ENCODE data around the gene LCN1. TPM values are rescaled to one million over a fixed set of nuclear protein-coding genes. Genes with fewer than 3 reads are reported as not detected.

The LCN1 gene
- total RNA-seq, 1 donor from 2014 or later = 0.60 TPM

- Mint-ChIP-seq H3K27ac (ENCODE audit: unreplicated experiment) (no peak overlapping the region), H3K4me1 (ENCODE audit: low read depth) (no peaks in the 10 kb centered on the region), H3K36me3 (ENCODE audit: low read depth) (peaks cover 4% of the 10 kb centered on the region), H3K27me3 (ENCODE audit: low read depth) (peaks cover 31% of the 10 kb centered on the region), H3K4me3 (ENCODE audit: unreplicated experiment) (no peak overlapping the region), H3K9me3 (ENCODE audit: low read depth) (peaks cover 20% of the 10 kb centered on the region)
- TF ChIP-seq CTCF (IDR thresholded peaks at IDR 0.05) = no peak
- DNase-seq (ENCODE audit: low spot score) = no peak
Observed at GRCh38 chr9:135570456-135570855, 49.2 kb downstream of the LCN1 start.

GRCh38 chr9:135572233-135572632, 51.0 kb downstream of the LCN1 start:
- Mint-ChIP-seq H3K4me1 (ENCODE audit: low read depth) (no peaks in the 10 kb centered on the region), H3K27ac (ENCODE audit: unreplicated experiment) (no peak overlapping the region), H3K4me3 (ENCODE audit: unreplicated experiment) (no peak overlapping the region), H3K9me3 (ENCODE audit: low read depth) (peaks cover 20% of the 10 kb centered on the region), H3K27me3 (ENCODE audit: low read depth) (peaks cover 24% of the 10 kb centered on the region), H3K36me3 (ENCODE audit: low read depth) (peaks cover 4% of the 10 kb centered on the region)
- no peak for DNase-seq (ENCODE audit: low spot score)
- TF ChIP-seq CTCF (IDR thresholded peaks at IDR 0.05) = no peak

- no peak for DNase-seq (ENCODE audit: low spot score)
- Mint-ChIP-seq H3K4me3 (ENCODE audit: unreplicated experiment) (no peak overlapping the region), H3K27me3 (ENCODE audit: low read depth) (peaks cover 23% of the 10 kb centered on the region), H3K9me3 (ENCODE audit: low read depth) (peaks cover 20% of the 10 kb centered on the region), H3K27ac (ENCODE audit: unreplicated experiment) (no peak overlapping the region), H3K36me3 (ENCODE audit: low read depth) (peaks cover 4% of the 10 kb centered on the region), H3K4me1 (ENCODE audit: low read depth) (no peaks in the 10 kb centered on the region)
- TF ChIP-seq CTCF (IDR thresholded peaks at IDR 0.05) = no peak
Observed at GRCh38 chr9:135573124-135573523, 51.9 kb downstream of the LCN1 start.

DNA sequence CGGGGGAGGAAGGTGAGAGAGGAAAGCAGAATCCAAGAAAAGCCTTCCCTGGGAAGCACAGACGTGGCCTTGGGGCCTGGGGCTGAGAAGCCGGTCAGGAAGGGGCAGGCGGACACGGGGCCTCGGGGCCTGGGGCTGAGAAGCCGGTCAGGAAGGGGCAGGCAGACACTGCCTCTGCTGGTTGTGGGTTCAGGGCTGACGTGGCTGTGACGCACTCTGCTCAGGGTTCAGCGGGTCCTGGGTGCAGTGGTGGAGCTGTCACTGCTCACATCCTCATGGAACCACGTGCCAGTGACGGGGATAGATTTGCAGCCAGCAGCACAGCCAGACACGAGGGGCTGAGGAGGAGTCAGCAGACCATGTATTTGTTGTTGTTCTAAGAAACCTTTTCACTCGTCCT, 53.1 kb downstream of the LCN1 start:
- TF ChIP-seq CTCF (IDR thresholded peaks at IDR 0.05) = no peak
- Mint-ChIP-seq H3K36me3 (ENCODE audit: low read depth) (peaks cover 1% of the 10 kb centered on the region), H3K4me1 (ENCODE audit: low read depth) (no peaks in the 10 kb centered on the region), H3K27me3 (ENCODE audit: low read depth) (peaks cover 18% of the 10 kb centered on the region), H3K4me3 (ENCODE audit: unreplicated experiment) (no peak overlapping the region), H3K27ac (ENCODE audit: unreplicated experiment) (no peak overlapping the region), H3K9me3 (ENCODE audit: low read depth) (peaks cover 15% of the 10 kb centered on the region)
- DNase-seq (ENCODE audit: low spot score) = no peak

DNA sequence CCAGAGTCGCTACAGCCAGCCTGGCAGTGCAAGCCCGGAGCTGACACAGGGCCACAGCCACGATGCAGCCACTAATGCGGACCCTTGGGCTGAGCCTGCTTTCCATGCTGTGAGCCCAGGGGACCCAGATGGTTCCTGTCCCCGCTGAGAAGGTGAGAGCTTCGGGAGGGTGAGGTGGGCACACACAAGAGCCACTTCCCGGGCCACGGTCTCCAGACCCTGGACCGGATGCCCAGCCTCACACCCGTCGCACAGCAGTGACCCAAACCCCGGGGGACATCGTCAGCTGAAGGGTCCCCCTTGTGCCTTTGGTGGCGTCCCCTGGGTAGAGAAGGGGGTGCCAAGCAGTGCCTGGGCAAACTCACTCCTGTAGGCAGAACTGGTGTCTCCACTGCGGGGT, 53.7 kb downstream of the LCN1 start:
- no peak for DNase-seq (ENCODE audit: low spot score)
- H3K4me1 Mint-ChIP-seq (ENCODE audit: low read depth) = no peaks in the 10 kb centered on the region
- H3K27me3 Mint-ChIP-seq (ENCODE audit: low read depth) = peaks cover 18% of the 10 kb centered on the region
- TF ChIP-seq CTCF (IDR thresholded peaks at IDR 0.05) = no peak
- no peak overlapping the region for H3K4me3 Mint-ChIP-seq (ENCODE audit: unreplicated experiment)
- H3K27ac Mint-ChIP-seq (ENCODE audit: unreplicated experiment) = no peak overlapping the region
- H3K9me3 Mint-ChIP-seq (ENCODE audit: low read depth) = peaks cover 8% of the 10 kb centered on the region
- H3K36me3 Mint-ChIP-seq (ENCODE audit: low read depth) = no peaks in the 10 kb centered on the region

Other genes starting within 250 kb of the LCN1 start
- gene PPP1R26, start 41.7 kb upstream of the LCN1 start, total RNA-seq = 9.1 to 19.6 TPM (median 19.5 TPM) in 3 replicates
- gene MRPS2, start 20.8 kb upstream of the LCN1 start, total RNA-seq = 22.7 to 24.6 TPM (median 24.4 TPM) in 3 replicates
- gene OBP2A, start 24.7 kb downstream of the LCN1 start, total RNA-seq = 0.50 TPM in 1 of 3 replicates, not detected in the others
- not detected in 3 replicates for gene PAEP, start 40.3 kb downstream of the LCN1 start, total RNA-seq
- not detected in 3 replicates for gene GLT6D1, start 118.1 kb downstream of the LCN1 start, total RNA-seq
- gene LCN9, start 141.9 kb downstream of the LCN1 start, total RNA-seq = 1.8 to 2.0 TPM in 2 of 3 replicates, not detected in the other
- gene SOHLH1, start 178.0 kb downstream of the LCN1 start, total RNA-seq = not detected in 3 replicates
- not detected in 3 replicates for gene KCNT1, start 180.7 kb downstream of the LCN1 start, total RNA-seq

All from chondrocyte (in vitro differentiated cells).